Measurements from ENCODE around the gene TRIP4. TPM values are rescaled to one million over a fixed set of nuclear protein-coding genes. Genes with fewer than 3 reads are reported as not detected.
"Not testable (repeated sequence)": the region's sequence is repeated elsewhere in the genome, so short reads cannot be mapped to it uniquely, and the experiment has no call there.

TRIP4 gene
- total RNA-seq, 1 experiment from 2014 or later = 6.0 TPM

DNA sequence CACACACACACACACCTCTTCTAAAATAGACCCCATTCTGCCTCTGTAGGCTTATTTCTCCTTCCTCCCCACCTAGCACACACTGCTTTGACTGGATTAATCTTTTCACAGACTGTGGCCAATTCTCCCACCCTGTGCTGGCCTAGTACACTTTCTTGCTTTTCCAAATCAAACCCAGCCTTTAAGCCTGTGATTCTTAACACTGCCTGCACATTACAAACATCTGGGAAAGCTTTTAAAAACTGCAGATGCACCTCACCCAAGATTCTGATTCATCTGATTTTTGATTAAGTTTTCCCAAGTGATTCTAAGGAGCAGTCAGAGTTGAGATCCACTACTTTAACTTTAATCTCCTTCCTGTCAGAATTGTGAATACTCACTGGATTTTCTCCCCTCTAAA lies 44.4 kb upstream of the TRIP4 start:
- H3K4me2 ChIP-seq (ENCODE audit: low read length) = no peak overlapping the region
- ChIA-PET CTCF (no interaction called here), POLR2A (ENCODE audit: unreplicated experiment) (no interaction called here)
- no peaks in the 10 kb centered on the region for H4K20me1 ChIP-seq (ENCODE audit: low read length)
- H3K27me3 ChIP-seq (ENCODE audit: low read length) = no peaks in the 10 kb centered on the region
- H3F3A ChIP-seq (ENCODE audit: low read length, unreplicated experiment) = peaks cover 5% of the 10 kb centered on the region
- no peaks in the 10 kb centered on the region for H3K9me2 ChIP-seq (replicated peaks; ENCODE audit: low read length)
- no peaks in the 10 kb centered on the region for H3K9me3 ChIP-seq (ENCODE audit: low read length)
- H3K9ac ChIP-seq (ENCODE audit: low read length) = no peak overlapping the region
- no peaks in the 10 kb centered on the region for H3K36me3 ChIP-seq (ENCODE audit: low read depth, low read length)
- peaks cover 32% of the 10 kb centered on the region for H3K79me2 ChIP-seq (ENCODE audit: low read length)
- no TSS peak for BruUV-seq (replicated peaks)
- peaks cover 18% of the 10 kb centered on the region for H3K4me1 ChIP-seq (ENCODE audit: insufficient read depth, low read length)
- TF ChIP-seq EZH2phosphoT487 (IDR thresholded peaks at IDR 0.05; ENCODE audit: borderline replicate concordance, low read length) (no peak), EZH2 (IDR thresholded peaks at IDR 0.05; ENCODE audit: low read length, unreplicated experiment) (no peak)
- TF ChIP-seq, protein P1, sequence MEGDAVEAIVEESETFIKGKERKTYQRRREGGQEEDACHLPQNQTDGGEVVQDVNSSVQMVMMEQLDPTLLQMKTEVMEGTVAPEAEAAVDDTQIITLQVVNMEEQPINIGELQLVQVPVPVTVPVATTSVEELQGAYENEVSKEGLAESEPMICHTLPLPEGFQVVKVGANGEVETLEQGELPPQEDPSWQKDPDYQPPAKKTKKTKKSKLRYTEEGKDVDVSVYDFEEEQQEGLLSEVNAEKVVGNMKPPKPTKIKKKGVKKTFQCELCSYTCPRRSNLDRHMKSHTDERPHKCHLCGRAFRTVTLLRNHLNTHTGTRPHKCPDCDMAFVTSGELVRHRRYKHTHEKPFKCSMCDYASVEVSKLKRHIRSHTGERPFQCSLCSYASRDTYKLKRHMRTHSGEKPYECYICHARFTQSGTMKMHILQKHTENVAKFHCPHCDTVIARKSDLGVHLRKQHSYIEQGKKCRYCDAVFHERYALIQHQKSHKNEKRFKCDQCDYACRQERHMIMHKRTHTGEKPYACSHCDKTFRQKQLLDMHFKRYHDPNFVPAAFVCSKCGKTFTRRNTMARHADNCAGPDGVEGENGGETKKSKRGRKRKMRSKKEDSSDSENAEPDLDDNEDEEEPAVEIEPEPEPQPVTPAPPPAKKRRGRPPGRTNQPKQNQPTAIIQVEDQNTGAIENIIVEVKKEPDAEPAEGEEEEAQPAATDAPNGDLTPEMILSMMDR (conservative IDR thresholded peaks at IDR 0.05; ENCODE audit: low read depth, low read length) = no peak
- H3K27ac ChIP-seq (ENCODE audit: low read length) = no peak overlapping the region
- ATAC-seq (no peak), DNase-seq (no peak)
- H3K4me3 ChIP-seq (ENCODE audit: low read length) = no peak overlapping the region
- H2AFZ ChIP-seq (ENCODE audit: low read length) = no peak overlapping the region
- intact Hi-C loops (cut with micrococcal nuclease) = no loop called here

- no TSS peak for BruUV-seq (replicated peaks)
- CTCF ChIA-PET = no interaction called here
- H3K27ac ChIP-seq (ENCODE audit: low read length) = no peak overlapping the region
These were observed 43.8 kb upstream of the TRIP4 start for GRCh38 chr15:64343841-64344240.

DNA sequence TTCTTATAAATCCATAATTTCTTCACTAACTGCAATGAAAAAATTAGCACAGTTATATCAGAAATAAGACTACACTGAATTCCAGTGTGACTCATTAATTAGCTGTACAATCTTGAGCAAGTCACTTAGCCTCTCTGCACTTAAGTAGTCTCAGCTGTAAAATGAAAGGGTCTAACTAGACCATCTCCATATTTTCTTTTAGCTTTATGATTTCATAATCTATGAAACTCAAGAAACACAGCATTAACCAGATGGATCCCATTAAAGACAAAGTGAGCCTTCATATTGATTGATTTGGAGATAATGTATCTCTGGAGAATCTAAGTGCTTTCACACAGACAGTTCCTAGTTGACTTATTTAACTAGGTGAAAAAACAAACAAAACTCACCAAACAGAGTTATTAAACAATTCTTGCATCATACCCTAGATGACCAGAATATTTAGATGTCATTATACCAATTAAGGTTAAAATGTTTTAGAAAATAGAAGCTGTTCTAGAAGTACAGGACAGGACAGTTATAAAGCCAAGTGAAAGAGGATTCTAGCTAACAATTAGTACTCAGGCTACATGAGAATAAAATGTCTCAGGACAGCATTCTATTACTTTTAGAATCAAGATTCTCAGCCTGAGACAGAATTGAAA lies 42.9 kb upstream of the TRIP4 start:
- Histone ChIP-seq H3F3A (ENCODE audit: low read length, unreplicated experiment) (peaks cover 5% of the 10 kb centered on the region), H3K9me2 (replicated peaks; ENCODE audit: low read length) (no peaks in the 10 kb centered on the region), H3K27me3 (ENCODE audit: low read length) (no peaks in the 10 kb centered on the region), H3K9me3 (ENCODE audit: low read length) (no peaks in the 10 kb centered on the region), H3K4me3 (ENCODE audit: low read length) (no peak overlapping the region), H3K4me2 (ENCODE audit: low read length) (no peak overlapping the region), H4K20me1 (ENCODE audit: low read length) (no peaks in the 10 kb centered on the region), H3K4me1 (ENCODE audit: insufficient read depth, low read length) (peaks cover 18% of the 10 kb centered on the region), H3K36me3 (ENCODE audit: low read depth, low read length) (no peaks in the 10 kb centered on the region), H3K79me2 (ENCODE audit: low read length) (peaks cover 35% of the 10 kb centered on the region), H3K9ac (ENCODE audit: low read length) (no peak overlapping the region), H2AFZ (ENCODE audit: low read length) (no peak overlapping the region), H3K27ac (ENCODE audit: low read length) (no peak overlapping the region)
- CTCF ChIA-PET = no interaction called here
- TF ChIP-seq EZH2 (IDR thresholded peaks at IDR 0.05; ENCODE audit: low read length, unreplicated experiment) = no peak
- no peak for TF ChIP-seq EZH2phosphoT487 (IDR thresholded peaks at IDR 0.05; ENCODE audit: borderline replicate concordance, low read length)
- TF ChIP-seq, protein P1 (conservative IDR thresholded peaks at IDR 0.05; ENCODE audit: low read depth, low read length) = no peak
- intact Hi-C loops (cut with micrococcal nuclease) = no loop called here
- no peak for DNase-seq
- BruUV-seq (replicated peaks) = no TSS peak
- no peak; the same call in 1 of the 2 replicates for ATAC-seq
- POLR2A ChIA-PET (ENCODE audit: unreplicated experiment) = no interaction called here

More at GRCh38 chr15:64343841-64344240, 43.8 kb upstream of the TRIP4 start:
- H2AFZ ChIP-seq (ENCODE audit: low read length) = no peak overlapping the region
- intact Hi-C loops (cut with micrococcal nuclease) = no loop called here
- peaks cover 32% of the 10 kb centered on the region for H3K79me2 ChIP-seq (ENCODE audit: low read length)
- H3K36me3 ChIP-seq (ENCODE audit: low read depth, low read length) = no peaks in the 10 kb centered on the region
- POLR2A ChIA-PET (ENCODE audit: unreplicated experiment) = no interaction called here
- ATAC-seq (no peak; the same call in 1 of the 2 replicates), DNase-seq (no peak)
- H3K9me3 ChIP-seq (ENCODE audit: low read length) = no peaks in the 10 kb centered on the region
- no peaks in the 10 kb centered on the region for H4K20me1 ChIP-seq (ENCODE audit: low read length)
- 0 out of 2 replicates have a peak overlapping the region, but pooled peaks have one; percentile 6 for H3K4me2 ChIP-seq (ENCODE audit: low read length)
- no peak overlapping the region for H3K9ac ChIP-seq (ENCODE audit: low read length)
- H3F3A ChIP-seq (ENCODE audit: low read length, unreplicated experiment) = peaks cover 5% of the 10 kb centered on the region
- H3K27me3 ChIP-seq (ENCODE audit: low read length) = no peaks in the 10 kb centered on the region
- TF ChIP-seq EZH2phosphoT487 (IDR thresholded peaks at IDR 0.05; ENCODE audit: borderline replicate concordance, low read length) (no peak), EZH2 (IDR thresholded peaks at IDR 0.05; ENCODE audit: low read length, unreplicated experiment) (no peak)
- TF ChIP-seq, protein P1 (conservative IDR thresholded peaks at IDR 0.05; ENCODE audit: low read depth, low read length) = no peak
- H3K9me2 ChIP-seq (replicated peaks; ENCODE audit: low read length) = no peaks in the 10 kb centered on the region
- no peak overlapping the region for H3K4me3 ChIP-seq (ENCODE audit: low read length)
- peaks cover 18% of the 10 kb centered on the region for H3K4me1 ChIP-seq (ENCODE audit: insufficient read depth, low read length)

- H3K4me2 ChIP-seq (ENCODE audit: low read length); H3F3A ChIP-seq (ENCODE audit: low read length, unreplicated experiment); H4K20me1 ChIP-seq (ENCODE audit: low read length); POLR2A ChIA-PET (ENCODE audit: unreplicated experiment); H3K27ac ChIP-seq (ENCODE audit: low read length); H3K9me3 ChIP-seq (ENCODE audit: low read length); H2AFZ ChIP-seq (ENCODE audit: low read length); DNase-seq; H3K9me2 ChIP-seq (replicated peaks; ENCODE audit: low read length); H3K36me3 ChIP-seq (ENCODE audit: low read depth, low read length); ATAC-seq; intact Hi-C loops (cut with micrococcal nuclease); BruUV-seq (replicated peaks); H3K9ac ChIP-seq (ENCODE audit: low read length); H3K27me3 ChIP-seq (ENCODE audit: low read length); H3K4me3 ChIP-seq (ENCODE audit: low read length): not testable (repeated sequence)
- CTCF ChIA-PET = interaction anchor here (0.7 kb wide), 1 partner anchor 10 kb away, joined by 3 read pairs; the partner anchor contains the start of gene CSNK1G1
- peaks cover 44% of the 10 kb centered on the region for H3K79me2 ChIP-seq (ENCODE audit: low read length)
- peaks cover 18% of the 10 kb centered on the region for H3K4me1 ChIP-seq (ENCODE audit: insufficient read depth, low read length)
These were observed 41.4 kb upstream of the TRIP4 start for GRCh38 chr15:64346242-64346641.
